ENCODE measurements around the gene SLX4IP.

The SLX4IP gene

DNA sequence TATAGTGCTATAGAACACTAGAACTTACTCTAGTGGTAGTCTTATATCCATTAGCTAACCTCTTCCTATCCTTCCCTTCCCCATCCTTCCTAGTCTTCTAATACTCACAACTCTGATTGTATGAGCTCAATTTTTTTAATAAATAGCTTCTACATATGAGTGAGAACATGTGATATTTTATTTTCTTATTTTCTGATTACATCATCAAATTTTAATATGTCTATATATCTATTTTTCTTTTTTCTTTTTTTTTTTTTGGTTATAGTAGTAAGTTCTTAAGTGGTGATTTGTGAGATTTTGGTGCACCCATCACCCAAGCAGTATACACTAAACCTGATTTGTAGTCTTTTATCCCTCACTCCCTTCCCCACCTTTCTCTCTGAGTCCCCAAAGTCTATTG, 126.2 kb downstream of the SLX4IP start:
- no peaks in the 10 kb centered on the region for H3K9me3 Mint-ChIP-seq
- H3K4me1 Mint-ChIP-seq (ENCODE audit: low read depth in 2 of 2), result peaks cover 0 to 4% of the 10 kb centered on the region in 2 donors
- H3K27ac Mint-ChIP-seq, result no peak overlapping the region
- DNase-seq (no peak), ATAC-seq (replicated peaks) (no peak)
- H3K27me3 Mint-ChIP-seq, result no peaks in the 10 kb centered on the region
- H3K36me3 Mint-ChIP-seq (ENCODE audit: insufficient read depth), result peaks cover 3% of the 10 kb centered on the region
- H3K4me3 Mint-ChIP-seq, result no peak overlapping the region

DNA sequence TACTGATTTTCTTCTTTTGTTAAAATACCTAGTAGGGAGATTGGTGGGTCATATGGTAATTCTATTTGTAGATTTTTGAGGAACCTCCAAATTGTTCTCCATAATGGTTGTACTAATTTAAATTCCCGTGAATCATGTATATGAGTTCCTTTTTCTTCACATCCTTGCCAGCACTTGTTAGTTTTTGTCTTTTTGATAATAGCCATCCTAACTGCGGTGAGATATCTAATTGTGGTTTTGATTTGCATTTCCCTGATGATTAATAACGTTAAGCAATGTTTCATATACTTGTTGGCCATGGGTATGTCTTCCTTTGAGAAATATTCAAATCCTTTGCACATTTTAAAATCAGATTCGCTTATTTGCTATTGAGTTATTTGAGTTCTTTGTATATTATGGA, 127.8 kb downstream of the SLX4IP start:
- no peaks in the 10 kb centered on the region for H3K27me3 Mint-ChIP-seq
- DNase-seq, result no peak
- no peaks in the 10 kb centered on the region for H3K36me3 Mint-ChIP-seq (ENCODE audit: insufficient read depth)
- H3K9me3 Mint-ChIP-seq, result no peaks in the 10 kb centered on the region
- H3K4me1 Mint-ChIP-seq (ENCODE audit: low read depth in 2 of 2), result peaks cover 8 to 9% of the 10 kb centered on the region in 2 donors
- no peak for ATAC-seq (replicated peaks)
- H3K4me3 Mint-ChIP-seq, result no peak overlapping the region
- no peak overlapping the region for H3K27ac Mint-ChIP-seq

GRCh38 chr20:10563935-10564492, 128.9 kb downstream of the SLX4IP start:
- Mint-ChIP-seq H3K27me3 (no peaks in the 10 kb centered on the region), H3K36me3 (ENCODE audit: insufficient read depth) (no peaks in the 10 kb centered on the region), H3K4me3 (no peak overlapping the region), H3K9me3 (no peaks in the 10 kb centered on the region), H3K4me1 (ENCODE audit: low read depth in 2 of 2) (peaks cover 12 to 16% of the 10 kb centered on the region in 2 donors), H3K27ac (no peak overlapping the region)
- no peak for ATAC-seq (replicated peaks)
- DNase-seq, result no peak

DNA sequence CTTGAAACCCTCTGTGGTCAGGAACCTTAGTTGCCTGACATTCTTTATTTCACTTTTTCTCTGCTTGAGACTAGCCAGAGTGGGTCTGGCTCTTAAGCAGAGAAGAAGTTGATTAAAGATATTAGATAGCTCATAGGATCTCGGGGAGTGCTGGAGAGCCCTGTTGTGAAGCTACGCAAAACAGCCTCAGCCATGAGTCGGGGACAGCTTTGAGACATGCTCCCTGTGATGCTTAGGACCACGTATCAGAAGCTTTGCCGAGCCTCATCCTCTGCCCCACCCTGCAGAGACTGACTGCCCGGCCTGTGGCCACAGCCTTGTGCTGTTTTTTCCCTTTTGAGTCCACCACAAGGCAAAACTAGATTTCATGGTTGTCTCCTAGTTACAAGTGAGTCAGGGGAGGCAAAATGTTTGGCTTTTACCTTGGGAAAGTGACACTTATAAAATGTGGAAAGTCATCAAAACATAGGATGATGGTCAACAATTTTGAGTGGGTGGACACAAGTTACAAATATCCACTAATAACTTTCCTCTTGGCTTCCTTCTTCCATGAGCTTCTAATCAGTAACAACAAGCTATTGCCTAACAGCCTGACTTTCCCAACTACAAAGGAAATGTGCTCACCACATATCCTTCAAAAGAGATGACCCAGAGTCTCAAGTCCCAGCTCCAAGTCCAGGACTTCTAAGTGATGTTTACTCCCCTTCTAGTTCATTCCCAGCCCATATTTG, 130.3 kb downstream of the SLX4IP start:
- ATAC-seq (replicated peaks) (no peak), DNase-seq (no peak)
- Mint-ChIP-seq H3K27ac (peak overlapping the region in 1 of 2 donors; percentile 12), H3K4me3 (no peak overlapping the region), H3K9me3 (no peaks in the 10 kb centered on the region), H3K4me1 (ENCODE audit: low read depth in 2 of 2) (peaks cover 12 to 16% of the 10 kb centered on the region in 2 donors), H3K27me3 (no peaks in the 10 kb centered on the region), H3K36me3 (ENCODE audit: insufficient read depth) (no peaks in the 10 kb centered on the region)

DNA sequence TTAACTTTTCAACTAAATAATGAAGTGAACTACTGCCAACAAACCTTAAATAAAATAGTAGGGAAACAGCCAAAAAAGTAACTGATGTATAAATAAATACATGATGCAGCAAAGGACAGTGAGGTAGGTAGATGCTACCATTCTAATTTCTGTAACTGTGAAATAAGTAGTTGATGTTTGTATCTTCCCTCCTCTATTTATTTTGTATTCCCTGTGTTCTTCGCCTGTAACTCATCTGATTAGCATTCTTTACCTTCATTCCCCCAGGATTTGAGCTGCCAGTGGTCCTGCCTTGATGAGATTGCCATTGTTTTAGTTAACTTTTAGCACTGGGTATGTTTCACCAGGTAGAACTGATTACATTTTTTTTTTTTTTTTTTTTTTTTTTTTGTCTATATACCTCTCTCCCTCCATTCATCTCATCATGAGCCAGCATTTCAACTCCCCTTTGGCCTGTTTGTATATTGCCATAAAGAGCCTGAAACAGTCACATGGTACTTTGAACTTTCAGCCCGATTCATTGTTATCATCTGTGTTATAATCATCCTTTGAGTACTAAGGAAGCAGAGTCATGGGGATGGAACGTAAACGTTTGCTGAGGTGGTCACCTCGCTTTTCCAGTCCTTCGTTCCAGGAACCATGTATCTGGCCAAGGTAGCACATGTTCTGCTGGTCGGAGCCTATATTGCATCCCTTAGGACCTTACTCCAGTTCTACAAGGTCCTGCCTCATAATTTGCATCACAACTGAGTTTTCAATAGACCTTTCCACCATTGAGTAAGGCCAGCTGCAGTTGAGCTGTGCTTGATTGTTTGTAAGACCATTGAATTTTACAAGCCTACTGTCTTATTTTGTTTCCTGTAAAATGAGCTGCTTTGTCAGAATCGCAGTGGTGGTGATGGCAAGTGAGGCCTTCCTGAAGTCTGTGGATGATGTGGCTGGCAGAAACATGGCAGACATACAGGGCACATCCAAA, 131.1 kb downstream of the SLX4IP start:
- H3K9me3 Mint-ChIP-seq, result no peaks in the 10 kb centered on the region
- no peaks in the 10 kb centered on the region for H3K27me3 Mint-ChIP-seq
- no peak for DNase-seq
- no peak overlapping the region for H3K4me3 Mint-ChIP-seq
- no peak overlapping the region for H3K27ac Mint-ChIP-seq
- ATAC-seq (replicated peaks), result no peak
- no peaks in the 10 kb centered on the region for H3K36me3 Mint-ChIP-seq (ENCODE audit: insufficient read depth)
- H3K4me1 Mint-ChIP-seq (ENCODE audit: low read depth in 2 of 2), result peaks cover 13 to 16% of the 10 kb centered on the region in 2 donors

DNA sequence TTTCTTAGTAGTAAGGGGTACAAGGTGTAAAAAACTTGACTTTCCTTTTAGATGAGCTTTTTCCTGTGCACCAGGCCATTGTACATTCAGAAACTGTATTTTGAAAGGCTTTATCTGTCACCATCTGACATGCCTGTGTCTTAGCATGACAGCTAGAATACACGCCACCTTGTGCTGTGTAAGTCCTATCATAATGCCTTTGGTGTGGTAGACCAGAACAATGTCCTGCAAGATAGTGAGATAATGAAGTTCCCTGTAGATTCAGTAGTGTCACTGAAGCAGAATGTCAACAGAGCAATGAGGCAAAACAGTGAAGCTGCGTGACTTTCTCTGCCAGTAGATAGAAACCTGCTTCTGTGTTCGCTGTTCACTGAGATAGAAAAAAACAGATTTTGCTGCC, 132.9 kb downstream of the SLX4IP start:
- Mint-ChIP-seq H3K9me3 (no peaks in the 10 kb centered on the region), H3K4me1 (ENCODE audit: low read depth in 2 of 2) (peaks cover 20 to 25% of the 10 kb centered on the region in 2 donors), H3K27me3 (no peaks in the 10 kb centered on the region), H3K27ac (peak overlapping the region in 1 of 2 donors; percentile 67), H3K36me3 (ENCODE audit: insufficient read depth) (no peaks in the 10 kb centered on the region), H3K4me3 (no peak overlapping the region)
- DNase-seq, result no peak
- ATAC-seq (replicated peaks), result peak; percentile 78

DNA sequence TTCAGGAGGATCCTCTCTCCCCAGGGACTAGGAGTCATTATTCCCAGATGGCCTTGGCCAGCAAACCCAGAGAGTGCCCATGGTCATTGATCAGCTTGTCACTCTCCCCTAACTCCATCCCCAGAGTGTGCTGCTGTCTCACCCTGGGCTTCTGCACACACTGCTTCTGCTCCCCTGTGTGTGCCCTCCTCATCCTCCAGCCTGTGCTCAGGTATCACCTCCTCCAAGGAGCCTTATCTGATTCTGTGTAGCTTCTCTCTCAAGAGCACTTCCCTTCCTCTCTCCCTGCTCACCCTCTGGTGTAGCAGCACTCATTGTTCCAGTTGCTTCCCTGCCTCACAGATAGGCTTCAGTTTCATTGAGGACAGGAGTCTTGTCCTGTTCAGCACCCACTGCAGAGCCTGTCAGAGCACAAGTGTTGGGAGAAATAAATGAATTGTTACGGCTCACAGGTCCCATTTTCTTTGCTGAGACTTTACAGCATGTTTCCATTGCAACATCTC, 136.3 kb downstream of the SLX4IP start:
- no peaks in the 10 kb centered on the region for H3K27me3 Mint-ChIP-seq
- DNase-seq (no peak), ATAC-seq (replicated peaks) (no peak)
- peaks cover 17 to 25% of the 10 kb centered on the region in 2 donors for H3K4me1 Mint-ChIP-seq (ENCODE audit: low read depth in 2 of 2)
- H3K9me3 Mint-ChIP-seq, result no peaks in the 10 kb centered on the region
- peaks cover 5% of the 10 kb centered on the region for H3K36me3 Mint-ChIP-seq (ENCODE audit: insufficient read depth)
- H3K27ac Mint-ChIP-seq, result peak overlapping the region; percentile 15 to 52
- no peak overlapping the region for H3K4me3 Mint-ChIP-seq

- DNase-seq (no peak), ATAC-seq (replicated peaks) (no peak)
- Mint-ChIP-seq H3K9me3 (no peaks in the 10 kb centered on the region), H3K27me3 (no peaks in the 10 kb centered on the region), H3K4me1 (ENCODE audit: low read depth in 2 of 2) (peaks cover 13 to 16% of the 10 kb centered on the region in 2 donors), H3K36me3 (ENCODE audit: insufficient read depth) (peaks cover 5% of the 10 kb centered on the region), H3K27ac (peak overlapping the region in 1 of 2 donors; percentile 64), H3K4me3 (no peak overlapping the region)
Observed at GRCh38 chr20:10572853-10573252, 137.7 kb downstream of the SLX4IP start.

- no peak for ATAC-seq (replicated peaks)
- H3K27ac Mint-ChIP-seq, result peak overlapping the region in 1 of 2 donors; percentile 64
- no peak overlapping the region for H3K4me3 Mint-ChIP-seq
- peaks cover 8 to 16% of the 10 kb centered on the region in 2 donors for H3K4me1 Mint-ChIP-seq (ENCODE audit: low read depth in 2 of 2)
- H3K9me3 Mint-ChIP-seq, result no peaks in the 10 kb centered on the region
- no peaks in the 10 kb centered on the region for H3K27me3 Mint-ChIP-seq
- H3K36me3 Mint-ChIP-seq (ENCODE audit: insufficient read depth), result peaks cover 5% of the 10 kb centered on the region
- DNase-seq, result no peak
Observed at GRCh38 chr20:10573273-10573950, 138.3 kb downstream of the SLX4IP start.

- H3K36me3 Mint-ChIP-seq (ENCODE audit: insufficient read depth), result peaks cover 5% of the 10 kb centered on the region
- ATAC-seq (replicated peaks) (no peak), DNase-seq (no peak)
- no peak overlapping the region for H3K4me3 Mint-ChIP-seq
- H3K4me1 Mint-ChIP-seq (ENCODE audit: low read depth in 2 of 2), result peaks cover 8 to 19% of the 10 kb centered on the region in 2 donors
- no peaks in the 10 kb centered on the region for H3K9me3 Mint-ChIP-seq
- no peaks in the 10 kb centered on the region for H3K27me3 Mint-ChIP-seq
- H3K27ac Mint-ChIP-seq, result no peak overlapping the region
Observed at GRCh38 chr20:10573951-10574339, 138.8 kb downstream of the SLX4IP start.

DNA sequence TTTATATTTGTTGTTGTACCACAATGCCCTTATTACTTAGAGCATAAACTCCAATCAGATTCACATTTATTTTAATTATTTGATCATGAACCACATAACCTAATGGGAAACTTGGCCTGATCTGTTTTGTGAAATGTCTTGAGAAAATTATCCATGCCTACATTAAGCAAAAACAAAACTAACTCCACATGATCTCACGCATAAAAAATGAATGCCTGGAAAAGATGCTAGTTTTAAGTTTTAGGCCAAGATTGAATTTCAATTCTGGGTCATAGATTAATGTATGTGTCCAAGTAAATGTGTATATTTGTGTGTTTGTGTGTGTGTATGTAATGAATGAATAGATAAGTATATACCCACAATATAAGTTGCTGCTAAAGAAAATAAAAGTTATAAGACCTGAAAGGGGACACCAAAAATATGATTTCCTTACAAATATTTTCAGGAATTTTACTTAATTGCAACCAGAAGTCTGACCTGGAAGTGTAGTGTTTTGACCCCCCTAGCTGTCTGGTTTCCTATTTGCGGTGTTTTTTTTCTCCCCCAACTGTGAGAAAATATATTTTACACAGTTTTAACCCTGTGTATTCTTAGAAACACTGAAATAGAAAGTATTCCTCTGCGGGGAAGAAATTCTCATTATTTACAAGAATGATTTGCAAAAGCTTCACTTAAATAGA, 141.4 kb downstream of the SLX4IP start:
- DNase-seq (no peak), ATAC-seq (replicated peaks) (no peak)
- Mint-ChIP-seq H3K27ac (no peak overlapping the region), H3K36me3 (ENCODE audit: insufficient read depth) (peaks cover 5% of the 10 kb centered on the region), H3K4me3 (no peak overlapping the region), H3K4me1 (ENCODE audit: low read depth in 2 of 2) (peaks cover 4 to 20% of the 10 kb centered on the region in 2 donors), H3K9me3 (no peaks in the 10 kb centered on the region), H3K27me3 (no peaks in the 10 kb centered on the region)

DNA sequence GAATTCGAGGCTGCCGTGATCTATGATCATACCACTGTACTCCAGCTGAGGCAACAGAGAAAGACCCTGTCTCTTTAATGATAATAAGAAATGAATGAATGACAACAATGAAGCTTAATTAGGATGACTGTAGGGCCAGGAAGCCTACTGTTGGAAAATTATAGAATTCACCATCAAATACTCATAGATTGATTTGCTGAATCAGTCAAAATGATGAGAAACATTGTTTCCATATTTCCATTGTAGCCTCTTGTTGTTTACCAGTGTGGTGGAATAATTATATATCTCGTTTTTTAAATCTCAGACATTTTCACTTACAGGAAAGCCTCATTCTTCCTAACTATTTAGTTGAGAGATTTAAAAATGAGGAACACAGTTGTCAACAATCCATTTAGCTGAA, 142.5 kb downstream of the SLX4IP start:
- Mint-ChIP-seq H3K27me3 (no peaks in the 10 kb centered on the region), H3K36me3 (ENCODE audit: insufficient read depth) (peaks cover 5% of the 10 kb centered on the region), H3K4me3 (no peak overlapping the region), H3K9me3 (no peaks in the 10 kb centered on the region), H3K27ac (no peak overlapping the region), H3K4me1 (ENCODE audit: low read depth in 2 of 2) (peaks cover 0 to 15% of the 10 kb centered on the region in 2 donors)
- DNase-seq (no peak), ATAC-seq (replicated peaks) (no peak)

All from effector memory CD8-positive, alpha-beta T cell (primary cell).